HepG2 (cell line): ENCODE data around the gene JPH2. TPM values are rescaled to one million over a fixed set of nuclear protein-coding genes. Genes with fewer than 3 reads are reported as not detected.

Source experiments
- ATAC-seq: fragments of 200-7000 bp; cut with Tn5 transposase; 3 replicates; pipeline ENCODE4 v1.9.1; 2020; ENCODE audit warnings: mild to moderate bottlenecking, moderate library complexity
- BruUV-seq: library from RNA; stranded (reverse); fragments of 400-500 nt; replicated peaks from 2 replicates; lab custom pipeline; 2021; lab: Mats Ljungman, UMichigan
- CTCF ChIA-PET: fragments of 300-600 bp; formaldehyde crosslinking; extraction: SDS; loops from one replicate; lab custom pipeline; 2021; ENCODE audit warnings: low total read pairs, inconsistent platforms, low intra/inter-chr PET ratio; lab: Yijun Ruan, JAX
- POLR2A ChIA-PET: fragments of 350-600 bp; sonication (Branson Sonifier 250); formaldehyde crosslinking; loops from one replicate; lab custom pipeline; 2020; ENCODE audit warnings: antibody characterized with exemption, inconsistent platforms; lab: Yijun Ruan, JAX
- DNase-seq: peaks from one replicate; pipeline ENCODE4 v3.0.0-alpha.2; 2015; ENCODE audit warnings: low spot score
- FAIRE-seq: peaks from 3 replicates; lab custom pipeline; 2011; peaks lifted over from hg19 to GRCh38; lab: Jason Lieb, UNC
- H2AFZ ChIP-seq: one replicate; pipeline ENCODE4 v1.6.1; 2011; ENCODE audit warnings: low read length, inconsistent platforms
- H3K27ac ChIP-seq: fragments of 300-600 bp; 3 replicates; pipeline ENCODE4 v1.8.0; 2011; ENCODE audit warnings: mixed run types, mild to moderate bottlenecking, mixed read lengths, low read length, inconsistent platforms; ENCODE audit not compliant: insufficient read depth; ENCODE audit errors: extremely low read length
- H3K27me3 ChIP-seq, 2 experiments: fragments of 200-600 bp in 1 of 2; 2 replicates in 1 of 2; 3 replicates in 1 of 2; pipeline versions ENCODE4 v1.6.0 to v1.8.0; 2011; ENCODE audit warnings: low read length in 2 of 2, mild to moderate bottlenecking in 2 of 2, moderate library complexity in 2 of 2, inconsistent platforms in 1 of 2; ENCODE audit not compliant: insufficient read depth in 2 of 2, control insufficient read depth in 1 of 2
- H3K36me3 ChIP-seq, 2 experiments: fragments of 200-600 bp in 1 of 2; replicated peaks in 1 of 2; 2 replicates in 1 of 2; 3 replicates in 1 of 2; pipeline versions ENCODE4 v1.5.1 to v1.8.0; 2011; ENCODE audit warnings: low read length in 2 of 2, inconsistent platforms in 1 of 2; ENCODE audit not compliant: insufficient read depth in 2 of 2, control insufficient read depth in 1 of 2
- H3K4me1 ChIP-seq: 2 replicates; pipeline ENCODE4 v1.5.1; 2012; ENCODE audit warnings: low read length, inconsistent platforms; ENCODE audit not compliant: insufficient read depth
- H3K4me2 ChIP-seq: 2 replicates; pipeline ENCODE4 v1.6.0; 2011; ENCODE audit warnings: low read depth, low read length, inconsistent platforms
- H3K4me3 ChIP-seq, 3 experiments: fragments of 200-600 bp in 1 of 3; sonication (generic), shearing (Covaris generic) in 1 of 3; replicated peaks in 1 of 3; 2 replicates each; pipeline ENCODE4 v1.5.1; 2011 to 2016; ENCODE audit warnings: low read length in 3 of 3, inconsistent platforms in 2 of 3, low read depth in 2 of 3, mild to moderate bottlenecking in 2 of 3, control low read depth in 1 of 3, mixed read lengths in 1 of 3; ENCODE audit not compliant: insufficient read depth in 1 of 3
- H3K79me2 ChIP-seq: one replicate; pipeline ENCODE4 v1.6.1; 2011; ENCODE audit warnings: low read length, inconsistent platforms; ENCODE audit not compliant: insufficient read depth
- H3K9ac ChIP-seq: 2 replicates; pipeline ENCODE4 v1.6.0; 2011; ENCODE audit warnings: mild to moderate bottlenecking, low read depth, low read length, inconsistent platforms; ENCODE audit not compliant: insufficient read depth
- H3K9me3 ChIP-seq: 2 replicates; pipeline ENCODE4 v1.5.1; 2012; ENCODE audit warnings: mild to moderate bottlenecking, low read length
- H4K20me1 ChIP-seq: 2 replicates; pipeline ENCODE4 v1.6.0; 2011; ENCODE audit warnings: inconsistent platforms, mild to moderate bottlenecking, low read length, moderate library complexity; ENCODE audit not compliant: insufficient read depth
- FOXK1 ChIP-seq: sonication (generic); formaldehyde crosslinking; IDR thresholded peaks from 2 replicates; pipeline ENCODE4 v1.4.0; 2020; ENCODE audit warnings: low read depth, missing genetic modification reagents, borderline replicate concordance
- HMG20A ChIP-seq: IDR thresholded peaks from 2 replicates; pipeline ENCODE4 v1.6.1; 2016; ENCODE audit warnings: borderline replicate concordance
- MEIS1 ChIP-seq: sonication (generic); formaldehyde crosslinking; IDR thresholded peaks from 2 replicates; pipeline ENCODE4 v1.9.0; 2021; ENCODE audit warnings: mild to moderate bottlenecking, missing genetic modification reagents, moderate library complexity, borderline replicate concordance
- NR0B2 ChIP-seq: sonication (generic); formaldehyde crosslinking; IDR thresholded peaks from 2 replicates; pipeline ENCODE4 v1.4.0; 2020; ENCODE audit warnings: mild to moderate bottlenecking, missing genetic modification reagents
- POGZ ChIP-seq: sonication (generic); formaldehyde crosslinking; IDR thresholded peaks from 2 replicates; pipeline ENCODE4 v1.4.0; 2020; ENCODE audit warnings: mild to moderate bottlenecking, missing genetic modification reagents
- ZNF317 ChIP-seq: sonication (generic); formaldehyde crosslinking; IDR thresholded peaks from 2 replicates; pipeline ENCODE4 v1.5.0; 2020; ENCODE audit warnings: mild to moderate bottlenecking, missing genetic modification reagents
- ZNF558 ChIP-seq: sonication (generic); formaldehyde crosslinking; IDR thresholded peaks from 2 replicates; pipeline ENCODE4 v1.9.0; 2022; ENCODE audit warnings: mild to moderate bottlenecking, missing genetic modification reagents, borderline replicate concordance
- ZNF672 ChIP-seq: sonication (generic); formaldehyde crosslinking; IDR thresholded peaks from 2 replicates; pipeline ENCODE4 v1.8.1; 2022; ENCODE audit warnings: missing genetic modification reagents
- WGBS: methylation state at CpG from one replicate; pipeline ENCODE4 v1.1.6; 2017; ENCODE audit warnings: low lambda C conversion rate; 5-methylcytosine and 5-hydroxymethylcytosine counted together
- in situ Hi-C: cut with HindIII; loops from 2 replicates; pipeline ENCODE4 v1.10.0; 2017; ENCODE audit warnings: low pct_unique_long_range_greater_than_20kb; ENCODE audit not compliant: extremely low pct_ligation_motif_present
- intact Hi-C: fragments of 100-400 bp; cut with micrococcal nuclease; formaldehyde crosslinking; loops from one replicate; pipeline ENCODE4 v1.10.0; 2022; ENCODE audit not compliant: unreplicated experiment
- polyA plus RNA-seq, 8 experiments: library from polyadenylated mRNA; depleted of rRNA in 3 of 8; stranded (reverse) in 7 of 8; unstranded in 1 of 8; fragments of >200 nt; fragmentation: Illumina TruSeq in 4 of 8; extraction: Trizol in 4 of 8; gene quantifications; 2 replicates each; pipeline versions ENCODE4 v1.2.1 to v1.2.3, GENCODE V29; 2011 to 2016; ENCODE audit warnings: low read depth in 4 of 8, missing spikeins in 1 of 8, mixed read lengths in 1 of 8; ENCODE audit not compliant: insufficient read depth in 1 of 8
- total RNA-seq, 5 experiments: library from RNA; depleted of rRNA; stranded (reverse); fragments of >200 nt; fragmentation: Illumina TruSeq; extraction: Trizol; gene quantifications; 2 replicates each; pipeline ENCODE4 v1.2.3, GENCODE V29; 2016; ENCODE audit warnings: low read depth in 1 of 5
- TF ChIP-seq, protein P1 (sequence below): sonication (generic); formaldehyde crosslinking; IDR thresholded peaks from 2 replicates; pipeline ENCODE4 v1.4.0; 2020; ENCODE audit warnings: missing genetic modification reagents
- TF ChIP-seq, protein P2 (sequence below): sonication (generic); formaldehyde crosslinking; IDR thresholded peaks from 2 replicates; pipeline ENCODE4 v1.8.1; 2023; ENCODE audit warnings: mild to moderate bottlenecking, missing genetic modification reagents

The JPH2 gene
- total and polyA plus RNA-seq, 2 of the 13 experiments (the other 11 are each of a cell fraction or from before 2014, with no cell fraction given): 0.42 TPM; not detected in 1

- H3K27me3 ChIP-seq: peaks cover 10 to 70% of the 10 kb centered on the region in 2 experiments; a peak in 4 of 5 replicates
- no peak for DNase-seq
- no peaks in the 10 kb centered on the region for H3K9me3 ChIP-seq
- in situ Hi-C loops: no loop called here
- no peak overlapping the region for H3K27ac ChIP-seq
- CTCF ChIA-PET: no interaction called here
- no peaks in the 10 kb centered on the region for H3K79me2 ChIP-seq
- POLR2A ChIA-PET: no interaction called here
- no peaks in the 10 kb centered on the region for H4K20me1 ChIP-seq
- WGBS: 1% methylated on average over 8 of the region's 8 CpGs
- no TSS peak for BruUV-seq
- FAIRE-seq: no peak
- intact Hi-C loops: no loop called here
- peaks cover 14% of the 10 kb centered on the region for H3K4me1 ChIP-seq
- no peak overlapping the region for H3K9ac ChIP-seq
- H2AFZ ChIP-seq: no peak overlapping the region
- TF ChIP-seq ZNF558: no peak
- no peak for TF ChIP-seq HMG20A
- TF ChIP-seq ZNF317 (CRISPR knock-in tag): no peak
- no peak for TF ChIP-seq MEIS1 (CRISPR knock-in tag)
- no peak for TF ChIP-seq POGZ (CRISPR knock-in tag)
- no peak for TF ChIP-seq FOXK1 (CRISPR knock-in tag)
- TF ChIP-seq, protein P1, sequence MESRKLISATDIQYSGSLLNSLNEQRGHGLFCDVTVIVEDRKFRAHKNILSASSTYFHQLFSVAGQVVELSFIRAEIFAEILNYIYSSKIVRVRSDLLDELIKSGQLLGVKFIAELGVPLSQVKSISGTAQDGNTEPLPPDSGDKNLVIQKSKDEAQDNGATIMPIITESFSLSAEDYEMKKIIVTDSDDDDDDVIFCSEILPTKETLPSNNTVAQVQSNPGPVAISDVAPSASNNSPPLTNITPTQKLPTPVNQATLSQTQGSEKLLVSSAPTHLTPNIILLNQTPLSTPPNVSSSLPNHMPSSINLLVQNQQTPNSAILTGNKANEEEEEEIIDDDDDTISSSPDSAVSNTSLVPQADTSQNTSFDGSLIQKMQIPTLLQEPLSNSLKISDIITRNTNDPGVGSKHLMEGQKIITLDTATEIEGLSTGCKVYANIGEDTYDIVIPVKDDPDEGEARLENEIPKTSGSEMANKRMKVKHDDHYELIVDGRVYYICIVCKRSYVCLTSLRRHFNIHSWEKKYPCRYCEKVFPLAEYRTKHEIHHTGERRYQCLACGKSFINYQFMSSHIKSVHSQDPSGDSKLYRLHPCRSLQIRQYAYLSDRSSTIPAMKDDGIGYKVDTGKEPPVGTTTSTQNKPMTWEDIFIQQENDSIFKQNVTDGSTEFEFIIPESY (CRISPR knock-in tag): no peak
- no peak for TF ChIP-seq ZNF672 (CRISPR knock-in tag)
- TF ChIP-seq, protein P2, sequence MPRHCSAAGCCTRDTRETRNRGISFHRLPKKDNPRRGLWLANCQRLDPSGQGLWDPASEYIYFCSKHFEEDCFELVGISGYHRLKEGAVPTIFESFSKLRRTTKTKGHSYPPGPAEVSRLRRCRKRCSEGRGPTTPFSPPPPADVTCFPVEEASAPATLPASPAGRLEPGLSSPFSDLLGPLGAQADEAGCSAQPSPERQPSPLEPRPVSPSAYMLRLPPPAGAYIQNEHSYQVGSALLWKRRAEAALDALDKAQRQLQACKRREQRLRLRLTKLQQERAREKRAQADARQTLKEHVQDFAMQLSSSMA (CRISPR knock-in tag): no peak
- TF ChIP-seq NR0B2 (CRISPR knock-in tag): no peak
- H3K36me3 ChIP-seq: no peaks in the 10 kb centered on the region
- no peak for ATAC-seq
- no peak overlapping the region for H3K4me3 ChIP-seq
- no peak overlapping the region for H3K4me2 ChIP-seq
Measured at GRCh38 chr20:44142413-44142812, 44.6 kb downstream of the JPH2 start.
